ENCODE data around the gene PARS2.
"Not testable (repeated sequence)": the region's sequence is repeated elsewhere in the genome, so short reads cannot be mapped to it uniquely, and the experiment has no call there.

PARS2 gene

DNA sequence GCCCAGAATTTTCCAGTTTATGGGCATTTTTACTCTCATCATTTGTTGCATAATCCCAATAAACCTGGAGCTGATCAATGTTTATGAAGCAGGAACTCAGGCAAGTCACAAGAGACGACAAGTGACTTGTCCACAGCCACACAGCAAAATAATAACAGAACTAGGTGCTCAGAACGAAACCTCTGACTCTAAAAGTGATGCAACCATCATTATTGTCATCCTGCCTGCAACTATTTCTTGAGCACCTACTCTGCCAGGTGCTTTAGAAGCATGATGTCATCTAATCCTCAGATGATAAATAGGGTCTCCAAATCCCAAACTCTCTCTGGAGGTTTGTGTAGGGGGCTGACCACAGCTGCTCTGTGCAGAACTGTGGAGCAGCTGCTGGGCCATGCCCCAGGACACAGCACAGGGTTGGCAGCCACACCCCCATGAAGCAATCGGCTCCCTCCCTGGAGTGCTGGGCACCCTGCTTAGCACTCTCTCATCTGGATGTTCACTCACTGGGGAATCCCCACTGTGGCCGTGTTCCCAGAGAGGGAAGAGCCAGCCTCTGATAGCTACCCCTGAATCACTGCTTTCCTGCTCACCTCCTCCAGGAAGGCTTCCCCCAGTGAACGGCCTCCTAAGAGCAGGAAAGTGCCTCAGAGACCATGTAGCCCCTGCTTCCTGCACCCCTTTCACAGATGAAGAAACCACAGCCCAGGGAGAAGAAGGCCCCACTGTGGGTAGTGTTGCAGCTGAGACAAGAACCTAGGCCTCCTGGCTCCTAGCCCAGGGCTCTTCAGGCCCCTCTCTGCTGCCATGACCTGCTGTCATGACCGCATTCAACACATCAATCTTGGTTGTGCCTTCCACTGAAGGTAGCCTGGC lies 34.7 kb upstream of the PARS2 start:
- DNase-seq = no peak

DNA sequence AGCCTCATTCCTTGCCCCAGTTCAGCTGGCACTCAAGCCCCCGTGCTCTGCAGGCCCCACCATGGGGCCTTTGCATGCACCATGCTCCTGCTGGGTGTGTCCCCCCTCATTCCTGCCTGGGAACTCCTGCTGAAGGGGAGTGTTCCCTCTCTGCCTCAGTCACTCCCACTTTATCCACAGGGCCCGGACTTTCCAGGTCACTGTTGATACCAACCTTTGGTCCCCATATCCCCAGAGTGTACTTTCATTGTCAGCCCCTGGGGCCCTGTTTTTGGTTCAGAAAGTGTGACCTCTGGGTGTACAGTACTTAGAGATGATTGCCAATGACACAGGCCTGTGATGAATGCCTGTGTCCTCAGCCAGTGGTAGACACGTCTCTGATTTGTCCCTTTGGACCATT lies 33.9 kb upstream of the PARS2 start:
- no peak for DNase-seq

DNA sequence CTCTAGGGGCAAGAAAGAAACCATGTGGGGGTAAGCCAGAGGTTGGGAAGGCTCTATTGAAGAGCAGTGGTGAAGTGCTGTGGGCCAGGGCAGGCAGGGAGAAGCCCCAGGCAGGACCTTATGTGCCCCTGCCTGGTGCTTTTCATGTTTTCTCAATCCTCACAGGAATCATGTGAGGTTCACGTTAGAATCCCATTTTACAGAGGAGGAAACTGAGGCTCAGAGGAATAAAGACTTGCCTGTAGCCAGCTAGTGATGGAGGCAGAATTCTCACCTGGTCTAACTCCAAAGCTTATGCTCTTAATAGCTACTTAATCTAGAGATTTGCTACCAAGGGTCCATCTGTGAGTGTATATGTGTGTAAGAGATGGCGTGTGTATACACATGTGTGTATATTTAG lies 32.6 kb upstream of the PARS2 start:
- no peak for DNase-seq

DNA sequence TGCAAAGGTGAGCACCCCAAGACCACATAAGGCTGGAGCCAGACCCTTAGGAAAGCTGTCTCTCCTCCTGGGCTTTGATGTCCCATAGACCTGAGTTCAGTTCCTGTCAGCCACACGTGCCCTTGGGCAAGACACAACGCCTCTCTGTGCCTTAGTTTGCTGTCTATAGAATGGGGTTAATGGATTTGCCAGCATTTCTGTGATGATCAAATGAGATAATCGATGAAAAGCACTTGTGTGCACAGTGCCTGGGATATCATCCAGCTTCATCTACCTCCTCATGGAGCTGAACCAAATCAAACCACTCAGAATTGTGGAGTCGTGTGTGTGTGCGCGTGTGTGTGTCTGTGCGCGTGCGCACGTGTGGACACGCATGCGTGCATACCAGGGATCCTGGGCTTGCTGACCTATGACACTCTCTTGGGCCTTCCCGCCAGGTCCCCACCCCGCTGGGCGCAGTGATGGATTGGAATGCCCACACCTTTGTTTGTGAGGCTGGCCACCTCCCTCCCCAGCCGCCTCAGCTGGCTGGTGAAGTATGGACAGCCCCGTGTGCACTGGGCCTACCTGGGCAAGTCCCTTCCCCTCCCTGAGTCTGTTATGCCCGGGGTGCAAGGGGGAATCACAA lies 31.6 kb upstream of the PARS2 start:
- no peak for DNase-seq

DNA sequence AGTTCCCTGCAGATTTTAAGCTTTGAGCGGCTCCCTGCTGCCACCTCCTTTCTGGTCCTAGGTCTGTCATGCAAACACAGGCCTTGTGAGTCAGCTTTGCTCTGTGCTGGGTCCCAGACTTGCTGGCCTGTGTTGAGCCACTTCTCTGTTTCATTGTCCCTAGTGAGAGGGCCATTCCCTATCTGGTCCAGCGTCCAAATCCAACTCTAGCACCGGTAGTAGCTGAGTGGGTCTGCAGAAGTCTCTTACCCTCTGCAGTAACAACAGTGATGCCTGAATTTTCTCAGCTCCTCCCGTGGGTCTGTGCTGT lies 31.0 kb upstream of the PARS2 start:
- DNase-seq = no peak

DNA sequence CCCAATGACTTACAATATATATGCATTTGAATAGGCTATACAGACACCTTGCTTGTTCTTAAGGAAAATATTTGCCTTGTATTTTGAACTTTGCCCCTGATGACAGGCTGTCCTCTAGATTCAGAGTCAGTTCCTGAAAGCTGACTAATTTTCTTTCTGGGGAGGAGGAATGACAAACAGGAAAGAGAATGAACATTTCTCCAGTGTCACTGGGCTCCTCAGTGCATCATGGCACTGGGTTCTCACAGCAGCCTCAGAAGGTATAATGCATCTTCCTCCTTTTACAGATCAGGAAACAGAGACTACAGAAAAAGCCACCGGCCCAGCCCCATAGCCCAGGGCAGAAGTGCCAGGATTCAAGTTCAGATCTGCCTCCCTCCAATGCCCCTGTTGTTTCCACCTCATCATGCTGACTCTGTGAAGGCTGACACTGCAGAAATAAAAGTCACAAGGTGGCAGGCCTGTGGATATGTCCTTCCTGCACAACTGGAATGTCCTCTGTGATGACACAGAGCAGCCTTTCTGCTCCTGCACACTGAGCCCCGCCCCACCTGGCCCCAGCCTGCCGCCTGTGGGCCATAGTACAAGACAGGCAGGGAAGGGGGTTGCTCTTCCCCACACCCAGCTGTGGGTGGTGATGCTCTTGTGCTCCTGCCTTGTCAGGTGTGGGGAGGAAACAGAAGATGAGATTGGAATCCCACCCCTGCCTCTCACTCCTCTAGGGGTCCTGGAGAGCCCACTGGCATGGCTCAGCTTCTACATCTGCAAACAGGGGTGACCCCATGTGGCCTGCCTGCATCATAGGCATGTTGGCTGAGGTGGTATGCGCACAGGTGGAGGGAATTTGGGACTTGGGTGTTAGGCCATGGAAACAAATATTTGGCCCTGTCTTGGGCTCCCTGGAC lies 30.4 kb upstream of the PARS2 start:
- DNase-seq = no peak

DNA sequence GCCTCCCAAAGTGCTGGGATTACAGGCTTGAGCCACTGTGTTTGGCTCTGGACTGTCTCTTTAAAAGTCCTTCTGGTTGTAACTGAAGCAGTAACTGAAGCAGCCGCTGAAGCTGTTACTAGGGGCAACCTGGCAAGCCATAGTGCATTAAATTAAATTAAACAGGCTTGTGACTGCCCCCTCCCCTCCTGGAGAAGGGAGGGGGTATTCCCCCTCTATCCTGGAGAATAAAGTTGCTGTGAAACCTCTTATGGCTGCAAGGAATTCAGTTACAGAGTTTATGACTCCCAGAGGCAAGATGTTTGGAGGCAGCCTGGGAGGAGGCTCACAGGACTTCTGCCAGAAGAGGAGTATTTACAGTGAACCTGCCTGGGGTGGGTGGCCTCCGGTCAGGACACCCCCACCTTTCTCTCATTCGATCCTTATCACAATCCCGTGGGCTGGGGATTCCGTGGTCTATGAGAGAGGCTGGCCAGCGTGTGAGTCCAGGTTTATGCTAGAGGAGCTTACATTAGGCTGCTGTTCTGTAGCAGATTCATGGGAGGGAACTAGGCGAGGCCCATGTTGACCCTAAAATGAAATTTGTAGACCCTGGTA lies 28.5 kb upstream of the PARS2 start:
- no peak for DNase-seq

DNA sequence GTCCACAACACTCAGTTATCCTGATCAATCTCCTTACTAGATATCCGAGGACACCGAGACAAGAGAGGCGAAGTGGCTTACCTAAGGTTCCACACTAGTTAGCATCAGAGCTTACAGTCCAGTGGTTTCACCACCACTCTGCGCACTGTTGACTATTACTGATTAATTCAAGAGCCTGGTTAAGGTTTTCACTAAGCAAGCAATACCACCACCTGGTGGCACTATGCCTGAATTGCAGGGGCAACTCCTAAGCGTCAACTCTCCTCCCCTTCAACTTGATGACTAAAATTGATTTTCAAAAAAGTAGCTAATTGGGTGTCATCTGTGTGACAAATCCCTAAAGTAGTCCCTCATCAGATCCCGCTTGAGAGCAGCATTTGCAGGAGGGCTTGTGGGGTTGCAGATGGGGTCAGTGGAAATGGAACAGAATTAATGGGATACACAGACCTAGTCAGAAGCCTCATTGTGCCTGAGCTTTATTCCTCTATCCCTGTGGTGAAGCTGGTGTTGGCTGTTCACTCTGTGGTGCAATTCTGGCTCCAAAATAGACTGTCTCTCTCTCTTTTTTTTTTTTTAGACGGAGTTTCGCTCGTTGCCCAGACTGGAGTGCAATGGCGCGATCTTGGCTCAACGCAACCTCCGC lies 27.7 kb upstream of the PARS2 start:
- peak; percentile 33 for DNase-seq

DNA sequence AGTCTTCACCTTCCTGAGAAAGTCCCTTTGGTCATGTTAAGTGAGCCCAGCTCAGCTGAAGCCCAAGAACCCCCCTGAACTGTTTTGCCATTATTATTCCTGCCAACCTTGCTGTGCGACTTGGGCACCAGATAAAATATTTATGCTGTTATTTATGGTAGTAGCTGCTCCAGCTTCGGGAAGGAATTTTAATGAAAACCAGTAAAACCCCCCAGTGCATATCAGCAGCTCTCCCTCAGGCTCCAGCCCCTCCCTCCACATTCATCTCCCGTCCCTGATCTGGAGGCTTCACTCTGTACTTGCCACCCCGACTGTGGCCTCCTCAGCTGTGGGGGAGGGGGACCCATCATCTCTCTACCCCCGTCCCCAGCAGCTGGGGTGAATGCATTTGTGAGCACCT lies 24.1 kb upstream of the PARS2 start:
- DNase-seq = no peak

DNA sequence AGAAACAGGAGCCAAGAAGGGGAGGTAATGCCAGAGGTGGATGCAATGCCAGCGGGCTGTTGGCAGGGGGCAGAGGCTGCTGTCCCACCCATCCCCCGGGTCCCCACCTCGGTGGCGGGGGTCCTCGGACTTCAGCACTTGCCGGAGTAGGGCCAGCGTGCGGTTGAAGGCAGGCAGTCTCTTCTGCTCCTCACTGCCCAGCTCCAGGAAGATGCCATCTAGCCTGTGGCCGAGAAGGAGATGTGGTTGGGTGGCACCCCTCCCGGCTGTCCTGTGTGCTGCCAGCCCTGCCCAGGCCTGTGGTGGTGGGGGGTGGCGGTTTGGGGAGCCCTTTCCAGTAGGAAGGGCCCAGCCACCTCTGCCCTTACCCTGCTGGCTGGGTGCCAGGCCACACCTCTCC lies 23.3 kb upstream of the PARS2 start:
- no peak for DNase-seq

DNA sequence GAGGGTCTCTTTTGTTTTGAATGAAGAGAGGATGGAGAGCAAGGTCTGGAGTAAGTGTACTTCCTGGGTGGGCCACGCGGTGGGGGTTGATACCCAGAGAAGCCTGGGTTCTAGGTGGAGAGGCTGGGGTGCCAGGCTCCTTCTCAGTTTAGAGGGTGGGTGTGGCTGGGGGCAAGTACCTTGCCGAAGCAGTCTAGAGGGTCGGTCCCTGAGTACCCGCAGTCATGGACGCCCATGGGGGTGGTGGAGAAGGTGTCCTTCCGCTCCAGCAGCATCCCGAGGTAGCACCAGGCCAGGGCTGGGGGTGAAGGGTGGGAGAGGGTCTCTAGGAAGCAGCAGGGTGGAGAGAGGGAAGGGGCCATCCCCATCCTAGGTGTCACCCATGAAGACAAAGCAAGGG lies 22.5 kb upstream of the PARS2 start:
- no peak for DNase-seq

DNA sequence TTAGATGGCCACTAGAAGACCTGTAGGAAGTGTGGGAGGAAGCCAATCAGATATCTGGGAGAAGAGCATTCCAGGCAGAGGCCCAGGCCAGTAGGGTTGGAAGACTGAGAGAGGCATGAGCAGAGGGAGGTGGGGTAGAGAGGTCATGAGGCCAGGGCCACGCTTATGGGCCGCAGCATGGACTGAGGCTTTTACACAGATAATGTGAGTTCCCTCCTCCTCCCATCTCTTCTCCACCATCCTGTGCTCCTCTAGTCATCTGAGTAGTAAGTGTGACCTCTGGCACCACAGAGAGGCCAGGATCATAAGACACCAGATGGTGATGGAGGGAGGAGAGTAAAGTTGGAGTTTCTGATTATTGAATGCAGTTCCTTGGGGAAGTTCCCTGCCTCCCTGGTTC lies 19.7 kb upstream of the PARS2 start:
- no peak for DNase-seq

DNA sequence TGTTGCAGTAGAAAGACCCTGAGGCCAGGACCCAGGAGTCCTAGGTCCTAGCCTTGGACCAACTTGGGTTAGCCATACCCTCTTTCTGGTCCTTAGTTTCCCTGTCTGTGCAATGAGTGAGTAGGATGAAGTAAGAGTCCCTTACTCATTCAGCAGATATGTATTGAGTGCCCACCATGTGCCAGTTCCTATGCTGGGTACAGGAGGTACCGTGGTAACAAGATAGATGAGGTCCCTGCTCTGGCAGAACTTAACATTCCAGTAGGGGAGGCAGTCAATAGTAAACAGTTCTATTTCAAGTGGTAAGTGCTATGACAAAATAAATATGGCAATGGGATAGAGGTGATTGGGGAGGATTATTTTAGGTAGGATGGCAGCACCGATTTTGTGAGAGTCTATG lies 18.3 kb upstream of the PARS2 start:
- DNase-seq = no peak

DNA sequence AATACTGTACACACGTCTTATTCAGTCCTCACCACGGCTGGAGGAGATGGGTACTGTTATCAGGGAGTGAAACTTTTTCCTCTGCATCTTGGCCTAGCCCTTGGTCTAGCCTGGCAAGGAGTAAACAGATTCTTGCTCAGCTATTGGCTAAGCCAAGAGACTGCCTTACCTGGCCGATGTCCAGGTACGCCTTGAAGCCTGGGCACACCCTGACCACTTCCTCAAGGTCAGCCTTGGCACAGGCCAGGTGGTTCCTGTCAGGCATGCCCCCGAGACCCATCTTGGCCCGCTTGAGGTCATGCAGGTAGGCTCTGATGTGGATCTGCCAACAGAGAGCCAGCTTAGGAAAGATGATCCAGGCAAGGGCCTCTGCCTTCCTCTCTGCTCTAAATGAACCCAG lies 17.8 kb upstream of the PARS2 start:
- no peak for DNase-seq

DNA sequence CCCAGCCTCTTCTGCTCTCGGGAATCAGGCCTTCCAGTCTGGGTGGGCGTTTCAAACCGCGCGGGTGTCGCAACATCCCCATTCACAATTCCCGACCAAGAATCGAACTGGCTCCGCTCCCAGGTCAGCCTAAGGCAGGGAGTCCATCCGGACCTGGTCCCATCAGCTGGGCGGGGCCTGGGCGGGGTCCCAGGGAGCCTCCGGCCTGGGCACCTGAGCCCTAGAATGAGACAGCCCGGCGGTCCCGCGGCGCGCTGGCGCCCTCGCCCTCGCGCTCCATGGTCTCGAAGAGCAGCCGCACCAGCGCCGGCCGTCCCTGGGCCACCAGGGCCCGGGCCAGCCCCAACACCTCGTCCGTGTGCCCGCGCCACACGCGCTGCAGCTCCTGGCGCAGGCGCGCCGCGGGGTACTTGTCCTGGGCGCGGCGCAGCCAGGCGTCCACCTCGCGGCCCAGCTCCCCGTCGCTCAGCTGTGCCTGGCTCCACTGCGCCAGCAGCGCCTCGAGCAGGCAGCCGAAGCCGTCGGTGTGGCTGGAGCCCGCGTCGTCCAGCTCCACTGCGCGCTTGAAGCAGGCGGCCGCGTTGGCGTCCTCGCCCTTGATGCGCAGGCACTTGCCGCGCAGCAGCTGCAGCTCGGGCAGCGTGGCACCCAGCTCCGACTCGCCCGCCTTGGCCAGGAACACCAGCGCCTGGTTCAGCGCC lies 16.9 kb upstream of the PARS2 start:
- DNase-seq = no peak

DNA sequence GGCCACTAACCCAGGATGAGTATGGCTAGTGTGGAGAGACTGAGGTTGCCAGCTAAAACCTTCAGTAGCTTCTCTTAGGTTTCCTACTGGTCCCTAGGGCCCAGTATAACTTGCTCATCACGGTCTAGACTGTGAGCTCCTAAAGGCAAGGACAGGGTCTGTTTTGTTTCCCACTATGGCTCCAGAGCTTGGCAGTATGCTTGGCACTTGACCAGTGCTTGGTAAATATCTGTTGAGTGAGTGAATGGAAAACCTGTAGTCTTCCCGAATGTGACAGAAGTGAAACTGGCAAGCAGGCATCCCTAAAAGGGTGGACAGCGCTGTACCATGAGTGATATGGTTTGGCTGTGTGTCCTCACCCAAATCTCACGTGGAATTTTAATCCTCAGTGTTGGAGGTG lies 13.1 kb upstream of the PARS2 start:
- DNase-seq = no peak

DNA sequence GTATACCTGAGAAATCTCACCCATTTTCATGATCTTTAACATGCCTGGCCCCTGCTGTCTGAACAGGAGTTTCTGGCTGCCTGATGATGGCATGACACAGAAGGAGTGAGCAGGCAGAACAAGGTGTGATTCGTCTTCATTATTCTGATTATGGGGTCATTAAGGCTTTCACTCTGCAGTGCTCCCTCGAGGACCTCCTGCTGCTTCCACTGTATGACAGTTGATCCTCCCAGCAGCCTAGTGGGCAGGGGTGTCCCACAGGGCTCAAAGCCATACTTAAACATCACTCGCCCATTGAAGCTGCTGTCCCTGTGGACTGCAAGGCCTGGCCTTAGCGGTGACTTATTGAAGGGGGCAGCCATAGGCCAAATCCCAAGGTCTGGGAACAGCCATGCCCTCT lies 12.7 kb upstream of the PARS2 start:
- DNase-seq = no peak

DNA sequence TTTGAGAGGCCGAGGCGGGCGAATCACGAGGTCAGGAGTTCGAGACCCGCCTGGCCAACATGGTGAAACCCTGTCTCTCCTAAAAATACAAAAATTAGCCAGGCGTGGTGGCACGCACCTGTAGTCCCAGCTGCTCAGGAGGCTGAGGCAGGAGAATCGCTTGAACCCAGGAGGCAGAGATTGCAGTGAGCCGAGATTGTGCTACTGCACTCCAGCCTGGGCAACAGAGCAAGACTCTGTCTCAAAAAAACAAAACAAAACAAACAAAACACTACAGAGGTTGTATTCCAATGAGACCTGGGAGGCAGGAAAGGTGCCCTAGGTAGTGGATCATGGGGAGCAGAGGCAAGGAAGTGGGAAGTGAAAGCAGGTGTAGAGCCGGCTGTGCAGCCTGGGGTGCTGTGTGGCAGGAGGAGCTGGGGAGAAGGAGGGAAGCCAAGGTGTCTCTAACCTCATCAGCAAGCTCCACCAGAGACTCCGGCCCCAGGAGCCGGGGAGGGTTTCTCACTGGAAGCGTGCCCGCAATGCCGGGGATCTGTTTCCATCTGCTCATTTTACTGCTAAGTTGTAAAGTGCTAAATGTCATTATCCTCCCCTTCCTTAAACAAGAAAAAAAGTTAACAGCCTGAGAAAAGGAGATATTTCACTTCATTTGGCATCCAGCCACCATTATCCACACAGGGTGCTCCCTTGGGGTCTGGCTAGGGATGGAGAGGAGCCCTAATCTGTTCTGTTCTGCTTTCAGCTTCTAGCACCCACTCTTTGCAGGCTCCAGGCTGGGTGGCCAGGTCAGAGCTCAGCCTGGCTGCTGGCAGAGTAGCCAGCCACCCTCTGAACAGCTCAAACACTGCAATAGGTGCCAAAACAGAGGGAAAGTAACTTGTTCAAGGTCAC lies 11.8 kb upstream of the PARS2 start:
- not testable (repeated sequence) for DNase-seq

DNA sequence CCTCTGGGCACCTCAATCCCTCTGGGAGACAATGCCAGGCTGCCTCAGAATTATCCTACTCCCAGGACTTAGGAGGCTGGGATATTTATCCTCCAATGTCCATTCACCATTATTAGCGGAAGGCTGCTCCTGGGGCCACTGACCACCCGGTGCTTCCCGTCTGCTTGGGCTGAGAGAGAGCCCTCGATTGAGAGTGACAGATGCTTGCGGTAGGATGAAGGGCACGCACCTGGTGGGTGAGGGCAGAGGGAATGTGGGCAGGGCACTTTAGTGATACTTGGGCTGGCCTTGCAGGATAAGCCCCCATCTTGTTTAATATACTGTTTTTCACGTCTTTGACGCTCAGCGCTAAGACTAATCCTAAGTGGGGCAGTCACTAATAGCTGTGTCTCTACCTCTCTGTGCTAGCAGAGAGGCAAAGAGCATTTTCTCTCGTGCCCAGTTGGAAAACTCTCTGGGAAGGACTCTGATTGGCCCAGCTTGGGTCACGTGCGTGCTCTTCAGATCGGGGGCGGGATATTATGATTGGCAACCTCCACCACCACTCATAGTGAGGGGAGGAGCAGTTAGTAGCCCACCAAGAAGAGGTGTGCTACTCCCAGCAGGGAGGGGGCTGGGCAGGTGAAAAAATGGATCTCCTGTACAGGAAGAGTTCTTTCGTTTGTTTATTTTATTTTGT lies 10.6 kb upstream of the PARS2 start:
- DNase-seq = no peak

DNA sequence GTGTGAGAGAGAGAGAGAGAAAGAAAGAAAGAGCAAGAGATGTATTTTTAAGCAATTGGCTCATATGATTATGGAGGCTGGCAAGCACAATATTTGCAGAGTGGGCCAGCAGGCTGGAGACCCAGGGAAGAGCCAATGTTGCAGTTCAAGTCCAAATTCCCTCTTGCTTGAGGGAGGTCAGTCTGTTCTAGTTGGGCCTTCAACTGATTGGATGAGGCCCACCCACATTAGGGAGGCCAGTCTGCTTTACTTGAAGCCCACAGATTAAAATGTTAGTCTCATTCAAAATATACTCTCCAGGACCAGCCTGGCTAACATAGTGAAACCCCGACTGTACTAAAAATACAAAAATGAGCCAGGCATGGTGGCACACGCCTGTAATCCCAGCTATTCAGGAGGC lies 8.6 kb upstream of the PARS2 start:
- DNase-seq = no peak

DNA sequence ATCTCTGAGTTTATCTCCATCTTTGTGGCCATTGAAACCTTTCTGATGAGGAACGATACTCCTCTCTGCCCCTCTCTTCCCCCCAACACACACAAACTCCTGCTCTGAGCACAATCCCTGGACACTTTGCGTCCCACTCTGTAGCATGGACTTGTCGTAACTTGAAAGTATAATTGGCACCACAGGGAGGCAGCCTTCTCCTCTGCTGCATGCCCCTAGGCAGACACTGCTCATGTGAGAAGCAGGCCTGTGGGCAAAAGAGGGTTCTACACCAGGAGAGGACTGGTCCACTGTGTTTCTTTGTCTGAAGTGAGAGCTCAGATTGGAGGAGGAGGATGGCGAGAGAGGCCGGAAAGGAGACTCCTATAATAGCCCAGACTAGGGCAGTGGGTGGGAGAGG lies 3.8 kb upstream of the PARS2 start:
- no peak for DNase-seq
